ENCODE results near the gene TBX4.

DNA sequence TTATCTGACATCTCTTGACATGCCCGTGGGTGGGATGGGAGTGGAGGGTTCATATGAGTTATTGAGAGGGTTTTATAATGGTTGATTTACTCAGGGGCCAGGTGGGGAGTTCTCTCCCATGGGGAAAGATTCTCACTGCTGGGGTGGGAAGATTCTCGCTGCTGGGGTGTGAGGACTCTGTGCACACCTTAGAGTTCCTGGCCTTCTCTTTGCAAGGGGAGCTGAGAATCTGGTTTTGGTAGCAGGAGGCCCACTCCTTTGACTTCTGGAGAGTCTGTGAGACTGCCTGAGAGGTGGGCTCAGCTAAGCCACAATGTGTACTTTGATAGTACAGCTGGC lies 31.5 kb downstream of the TBX4 start:
- TF ChIP-seq, protein P1, sequence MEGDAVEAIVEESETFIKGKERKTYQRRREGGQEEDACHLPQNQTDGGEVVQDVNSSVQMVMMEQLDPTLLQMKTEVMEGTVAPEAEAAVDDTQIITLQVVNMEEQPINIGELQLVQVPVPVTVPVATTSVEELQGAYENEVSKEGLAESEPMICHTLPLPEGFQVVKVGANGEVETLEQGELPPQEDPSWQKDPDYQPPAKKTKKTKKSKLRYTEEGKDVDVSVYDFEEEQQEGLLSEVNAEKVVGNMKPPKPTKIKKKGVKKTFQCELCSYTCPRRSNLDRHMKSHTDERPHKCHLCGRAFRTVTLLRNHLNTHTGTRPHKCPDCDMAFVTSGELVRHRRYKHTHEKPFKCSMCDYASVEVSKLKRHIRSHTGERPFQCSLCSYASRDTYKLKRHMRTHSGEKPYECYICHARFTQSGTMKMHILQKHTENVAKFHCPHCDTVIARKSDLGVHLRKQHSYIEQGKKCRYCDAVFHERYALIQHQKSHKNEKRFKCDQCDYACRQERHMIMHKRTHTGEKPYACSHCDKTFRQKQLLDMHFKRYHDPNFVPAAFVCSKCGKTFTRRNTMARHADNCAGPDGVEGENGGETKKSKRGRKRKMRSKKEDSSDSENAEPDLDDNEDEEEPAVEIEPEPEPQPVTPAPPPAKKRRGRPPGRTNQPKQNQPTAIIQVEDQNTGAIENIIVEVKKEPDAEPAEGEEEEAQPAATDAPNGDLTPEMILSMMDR (IDR thresholded peaks at IDR 0.05; ENCODE audit: insufficient read depth, low read length, poor library complexity, severe bottlenecking): no peak
- TF ChIP-seq EZH2phosphoT487 (conservative IDR thresholded peaks at IDR 0.05; ENCODE audit: low read length): no peak
